Esophagus mucosa (tissue), 1 donor: ENCODE results near the gene ACACB. TPM values are rescaled to one million over a fixed set of nuclear protein-coding genes. Genes with fewer than 3 reads are reported as not detected.
A peak's percentile ranks its signal among the peaks of the same experiment; 100 is the strongest.

Experiments
- ATAC-seq: fragments of 200-7000 bp; cut with Tn5 transposase; one replicate; pipeline ENCODE4 v1.9.1; 2020
- total RNA-seq: library from RNA; stranded (reverse); gene quantifications from one replicate; pipeline ENCODE4 v1.2.4, GENCODE V29; 2023
- donor health status: DM: yes; HTN: yes; CAD: no.

The ACACB gene
- total RNA-seq, 1 donor from 2014 or later = 7.0 TPM

DNA sequence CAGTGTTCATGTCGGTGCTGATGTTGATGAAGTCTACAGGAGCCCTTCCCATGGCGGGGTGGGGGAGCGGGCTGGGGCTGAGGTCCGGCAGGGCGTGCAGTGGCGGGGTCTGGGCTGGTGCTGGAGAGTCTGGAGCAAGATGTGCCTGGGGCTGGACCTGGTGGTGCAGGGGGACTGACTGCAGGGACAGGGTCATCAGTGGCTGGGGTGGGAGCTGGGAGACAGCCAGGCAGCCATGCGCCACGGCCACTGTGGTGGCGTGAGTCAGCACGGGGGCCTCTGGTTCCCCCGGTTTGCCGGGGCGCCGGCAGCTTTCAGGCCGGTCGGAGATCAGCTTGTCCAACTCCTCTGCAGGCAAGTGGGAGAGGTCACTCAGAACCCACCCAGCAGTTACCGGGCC is 165.1 kb downstream of the ACACB start:
- no peak for ATAC-seq

DNA sequence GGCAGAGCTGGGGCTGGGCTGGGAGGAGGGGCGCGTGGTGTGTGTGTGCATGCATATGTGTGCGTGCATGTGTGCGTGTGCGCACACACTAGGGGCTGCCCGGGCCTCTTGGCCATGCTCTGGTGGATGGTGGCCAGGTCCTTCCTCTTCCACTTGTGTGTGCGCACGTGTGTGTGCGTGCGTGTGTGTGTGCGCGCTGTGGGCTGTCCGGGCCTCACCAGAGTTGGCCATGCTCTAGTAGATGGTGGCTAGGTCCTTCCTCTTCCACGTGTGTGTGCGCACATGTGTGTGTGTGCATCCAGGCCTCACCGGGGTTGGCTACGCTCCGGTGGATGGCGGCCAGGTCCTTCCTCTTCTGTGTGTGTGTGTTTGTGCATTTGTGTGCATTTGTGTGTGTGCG is 168.0 kb downstream of the ACACB start:
- ATAC-seq = no peak

DNA sequence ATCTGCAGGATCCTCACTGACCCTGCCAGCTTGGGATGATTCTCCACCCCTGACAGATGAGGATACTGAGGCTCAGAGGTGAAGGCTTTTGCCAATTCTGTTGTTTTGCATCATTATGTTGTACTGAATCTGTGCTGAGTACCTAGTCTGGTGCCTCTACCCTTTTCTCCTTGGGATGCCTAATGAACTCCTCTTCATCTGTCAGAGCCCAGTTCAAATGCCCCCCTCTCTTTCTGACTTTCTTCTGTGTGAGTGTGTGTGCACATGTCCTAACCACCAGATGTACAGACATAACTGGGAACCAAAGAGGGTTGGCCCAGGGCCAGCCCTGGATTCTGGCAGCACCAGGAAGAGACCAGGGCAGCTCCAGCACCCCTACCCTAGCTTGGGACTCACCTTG is 169.9 kb downstream of the ACACB start:
- no peak for ATAC-seq

DNA sequence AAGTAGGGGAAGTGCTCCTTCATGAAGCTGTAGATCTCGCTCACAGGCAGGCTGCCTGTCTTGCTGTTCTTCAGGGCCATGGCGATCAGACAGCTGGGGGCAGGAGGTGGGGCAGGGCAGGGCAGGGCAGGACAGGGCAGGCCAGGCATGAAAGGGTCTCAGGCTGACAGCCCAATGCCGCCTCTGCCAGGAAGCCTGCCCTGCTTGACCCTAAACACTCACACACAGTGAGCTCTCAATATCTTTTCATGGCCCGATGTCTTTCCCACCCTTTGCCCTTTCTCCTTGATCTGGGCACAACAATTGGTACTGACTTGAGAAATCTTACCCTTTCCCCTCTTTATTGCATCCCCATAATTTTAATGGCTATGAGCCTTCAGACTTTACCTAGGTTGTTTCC is 170.3 kb downstream of the ACACB start:
- ATAC-seq = no peak

DNA sequence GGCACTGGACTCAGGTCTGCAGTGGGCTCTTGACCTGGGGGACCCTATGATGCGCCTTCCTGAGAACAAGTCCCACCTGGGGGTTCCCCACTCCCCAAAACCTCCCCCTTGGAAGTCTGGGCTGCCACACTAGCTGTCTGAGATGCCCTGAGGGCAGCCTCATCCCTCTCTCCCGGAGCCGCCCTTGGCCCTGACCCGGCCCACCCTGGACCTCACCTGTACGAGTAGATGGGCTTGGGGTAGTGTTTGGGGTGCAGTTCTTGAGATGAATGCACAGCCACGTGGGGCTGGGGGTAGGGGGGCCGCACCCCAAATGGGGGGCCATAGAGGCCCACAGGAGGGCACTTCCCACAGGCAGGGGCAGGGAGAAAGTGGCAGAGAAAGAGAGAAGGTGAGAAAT is 170.8 kb downstream of the ACACB start:
- ATAC-seq = no peak

DNA sequence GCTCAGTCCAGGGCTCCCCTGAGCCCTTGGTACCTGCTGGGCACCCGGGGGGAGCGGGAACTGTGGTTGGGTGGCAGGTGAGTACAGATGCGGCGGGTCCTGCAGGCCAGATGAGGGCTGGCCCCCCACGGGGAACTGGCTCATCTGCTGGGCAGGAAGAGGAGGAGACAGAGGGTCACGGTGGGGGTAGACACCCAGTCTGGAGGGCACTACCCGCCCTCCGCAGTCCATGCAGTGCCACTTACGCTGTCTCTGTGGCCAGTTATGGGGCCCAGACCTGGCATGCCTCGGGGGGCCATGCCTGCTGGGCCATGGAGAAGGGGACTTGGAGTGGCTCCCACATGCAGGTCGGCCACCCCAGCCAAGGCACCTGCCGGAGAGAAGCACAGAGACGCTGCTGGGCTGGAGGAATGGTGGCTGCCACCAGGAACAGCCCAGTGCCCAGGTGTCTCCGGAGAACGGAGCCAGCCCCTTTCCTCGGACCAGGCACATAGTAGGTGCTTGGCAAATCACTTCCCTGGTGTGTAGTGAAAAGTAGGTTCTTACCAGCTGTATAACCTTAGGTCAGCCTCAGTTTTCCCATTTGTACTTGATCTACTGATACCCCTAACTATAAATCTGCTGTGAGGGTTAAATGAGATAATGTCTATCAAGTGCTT is 171.6 kb downstream of the ACACB start:
- no peak for ATAC-seq

DNA sequence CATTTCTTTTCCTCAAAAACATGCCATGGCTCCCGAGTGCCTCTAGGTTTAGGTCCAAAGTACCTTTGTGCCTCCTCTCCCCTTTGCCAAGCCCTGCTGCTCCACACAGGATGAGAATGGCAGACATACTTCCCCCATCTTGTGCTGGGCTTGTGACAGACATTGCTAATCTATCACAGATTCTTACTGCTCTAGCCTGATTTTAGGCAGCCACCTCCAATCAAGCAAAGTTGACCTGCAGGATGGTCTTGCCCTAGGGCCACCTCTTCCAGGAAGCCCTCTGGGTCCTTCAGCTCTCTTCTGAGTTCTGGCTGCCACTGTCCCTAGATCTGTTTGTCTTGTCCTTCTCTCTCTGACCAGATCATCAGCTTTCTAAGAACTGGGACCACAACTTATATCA is 172.2 kb downstream of the ACACB start:
- no peak for ATAC-seq

DNA sequence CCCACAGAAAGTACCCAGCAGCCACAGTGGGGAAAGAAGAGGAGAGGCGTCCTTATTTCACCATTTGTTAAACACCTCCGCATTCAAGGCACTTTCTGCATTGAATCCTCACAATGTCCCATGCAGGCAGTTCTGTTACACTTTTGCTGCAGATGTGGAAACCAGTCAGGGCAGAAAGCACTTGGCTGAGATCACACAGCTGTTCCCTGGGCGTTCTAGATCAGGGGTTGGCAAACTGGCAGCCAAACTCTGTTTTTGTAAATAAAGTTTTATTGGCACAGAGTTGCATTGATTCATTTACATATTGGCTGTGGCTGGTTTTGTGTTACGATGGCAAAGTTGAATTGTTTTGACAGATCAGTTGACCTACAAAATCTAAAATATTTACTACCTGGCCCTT is 172.6 kb downstream of the ACACB start:
- ATAC-seq = no peak

DNA sequence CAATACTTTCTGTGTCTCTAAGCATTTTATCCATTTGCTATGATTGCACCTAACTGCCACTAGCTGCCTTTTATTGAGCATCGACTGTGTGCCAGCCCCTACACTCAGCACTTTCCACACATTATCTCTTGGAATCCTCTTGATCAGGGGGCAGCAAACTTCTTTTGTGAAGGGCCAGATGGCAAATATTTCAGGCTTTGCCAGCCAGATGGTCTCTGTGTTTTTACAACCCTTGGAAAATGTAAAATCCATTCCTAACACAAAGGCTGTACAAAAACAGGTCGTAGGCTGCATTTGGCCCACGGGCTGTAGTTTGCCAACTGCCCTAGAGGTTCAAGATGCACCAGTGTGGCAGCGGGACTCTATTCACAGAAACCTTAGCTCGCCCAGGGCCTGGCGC is 173.2 kb downstream of the ACACB start:
- no peak for ATAC-seq

DNA sequence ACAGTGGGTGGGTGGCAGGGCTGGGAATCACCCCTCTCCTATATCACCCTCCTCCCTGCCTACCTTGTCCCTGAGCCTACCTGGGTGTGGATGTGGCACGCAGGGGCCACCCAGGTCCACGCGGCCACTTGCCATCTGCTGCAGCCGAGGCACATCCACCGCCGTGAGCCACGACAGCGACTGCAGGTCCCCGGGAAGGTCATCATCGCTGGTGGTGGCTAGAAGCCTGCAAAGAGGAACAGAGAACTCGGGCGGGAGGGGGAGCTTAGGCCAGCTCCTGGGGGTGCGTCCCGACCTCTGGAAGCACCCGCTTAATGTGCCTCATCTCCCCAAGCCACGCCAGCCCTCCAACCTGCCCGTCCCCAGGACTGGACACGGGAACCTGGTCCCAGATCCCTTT is 173.7 kb downstream of the ACACB start:
- ATAC-seq = no peak

DNA sequence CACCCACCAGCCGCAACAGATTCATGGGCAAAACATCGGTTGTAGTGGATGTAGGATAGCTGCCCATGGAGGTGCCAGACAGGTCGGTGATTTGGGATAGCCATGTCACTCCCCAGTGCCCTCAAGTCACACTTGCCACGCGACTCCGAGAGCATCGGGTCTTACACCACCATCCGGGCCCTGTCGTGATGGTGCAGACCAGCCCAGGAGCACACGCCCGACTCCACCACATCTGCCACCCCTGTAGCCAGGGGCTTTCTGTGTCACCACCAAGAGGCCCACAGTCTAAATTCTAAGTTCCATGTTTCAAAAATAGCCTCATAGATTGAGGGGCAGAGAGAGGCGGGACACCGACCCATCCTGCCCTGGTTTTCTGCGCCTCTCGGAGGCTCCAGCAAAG is 174.7 kb downstream of the ACACB start:
- ATAC-seq = no peak

DNA sequence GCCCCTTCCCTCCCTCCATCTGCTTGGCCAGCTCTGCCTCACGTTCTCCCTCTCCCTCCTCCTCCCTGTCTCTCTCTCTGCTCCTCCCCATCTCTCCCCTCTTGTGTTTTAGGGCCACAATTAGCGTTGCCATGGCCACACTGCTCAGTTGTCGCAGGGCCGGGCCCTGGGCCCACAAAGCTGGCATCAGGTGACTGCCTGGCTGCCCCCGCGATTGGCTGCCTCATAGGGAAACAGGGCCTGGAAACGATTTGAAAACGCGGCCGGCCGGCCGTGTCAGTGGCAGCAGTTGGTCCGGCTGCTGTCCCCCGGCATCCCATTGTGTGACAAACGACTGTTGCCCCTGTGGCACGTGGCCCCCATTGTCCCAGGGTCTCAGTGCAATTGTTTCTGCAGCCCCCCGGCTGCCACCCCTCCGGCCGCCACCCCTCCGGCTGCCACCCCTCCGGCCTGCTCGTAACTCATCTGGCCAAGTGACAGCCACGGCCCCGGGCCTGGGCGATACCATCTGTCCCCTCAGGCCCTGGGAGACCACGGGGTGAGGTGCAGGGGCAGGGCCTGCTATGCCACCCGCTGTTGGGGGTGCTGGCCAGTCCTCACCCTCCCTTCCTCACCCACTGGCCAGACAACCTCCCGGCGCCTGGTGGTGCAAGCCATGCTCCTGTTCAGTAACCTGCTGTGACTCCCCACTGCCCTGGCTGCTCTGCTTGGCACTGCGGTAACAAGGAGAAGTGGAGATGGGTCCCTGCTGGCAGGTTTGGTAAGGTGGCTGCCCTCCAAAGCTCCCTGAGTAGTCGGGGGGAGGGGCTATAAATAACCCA is 175.3 kb downstream of the ACACB start:
- no peak for ATAC-seq

DNA sequence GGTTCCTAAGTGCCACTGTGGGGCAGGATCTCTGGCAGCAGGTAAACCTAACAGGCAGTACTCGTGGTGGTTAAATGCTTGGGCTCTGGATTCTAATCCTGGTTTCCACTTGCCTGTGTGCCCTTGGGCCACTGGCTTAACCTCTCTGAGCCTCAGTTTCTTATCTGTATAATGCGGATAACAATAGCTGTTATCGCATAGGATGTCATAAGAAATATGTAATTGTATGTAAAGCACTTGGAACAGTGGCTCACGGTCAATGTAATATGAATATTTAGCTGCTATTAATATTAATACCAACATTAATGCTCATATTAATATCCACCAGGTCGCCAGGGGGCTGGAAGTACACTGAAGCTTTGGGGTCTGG is 175.9 kb downstream of the ACACB start:
- no peak for ATAC-seq

DNA sequence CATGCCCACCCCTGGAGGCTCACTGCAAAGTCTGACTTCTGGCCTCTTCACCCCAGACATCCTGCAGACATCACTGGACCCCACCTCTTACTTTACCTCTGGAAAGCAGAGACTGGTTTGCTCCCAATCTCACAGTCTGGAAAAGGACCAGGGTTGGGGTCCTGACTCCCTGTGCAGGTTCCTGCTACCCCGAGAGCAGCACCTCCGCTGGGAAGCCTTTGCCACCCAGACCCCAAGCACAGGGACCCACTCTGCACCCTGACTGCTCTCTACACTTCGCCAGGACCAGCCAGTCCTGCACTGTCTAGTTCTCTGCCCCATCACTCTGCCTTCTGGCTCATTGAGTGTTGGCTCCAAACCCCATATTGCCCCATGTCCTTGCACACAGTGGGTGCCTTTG is 176.7 kb downstream of the ACACB start:
- ATAC-seq = no peak

DNA sequence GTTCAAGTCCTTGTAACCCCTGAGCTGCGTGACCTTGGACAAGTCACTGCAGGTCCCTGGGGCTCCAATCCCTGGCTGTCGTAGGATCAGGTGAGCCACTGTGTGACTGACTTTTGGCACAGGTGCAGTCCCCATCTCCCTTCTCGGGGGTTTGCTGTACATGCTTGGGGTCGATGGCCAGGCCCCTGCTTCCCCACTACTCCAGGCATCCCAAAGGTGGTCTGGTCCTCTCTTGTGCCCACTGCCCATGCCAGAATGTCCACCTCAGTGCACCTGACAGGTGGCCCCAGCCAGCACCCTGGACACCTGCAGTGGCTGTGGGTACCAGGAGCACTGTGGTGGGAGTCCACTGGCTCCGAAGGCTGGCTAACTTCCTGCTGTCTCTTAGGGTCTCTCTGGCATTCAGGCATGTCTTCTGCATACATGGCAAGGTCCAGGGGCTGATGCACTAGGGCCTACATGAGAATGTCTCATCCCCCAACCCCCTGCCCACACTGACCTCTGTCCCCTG is 178.0 kb downstream of the ACACB start:
- ATAC-seq = no peak

DNA sequence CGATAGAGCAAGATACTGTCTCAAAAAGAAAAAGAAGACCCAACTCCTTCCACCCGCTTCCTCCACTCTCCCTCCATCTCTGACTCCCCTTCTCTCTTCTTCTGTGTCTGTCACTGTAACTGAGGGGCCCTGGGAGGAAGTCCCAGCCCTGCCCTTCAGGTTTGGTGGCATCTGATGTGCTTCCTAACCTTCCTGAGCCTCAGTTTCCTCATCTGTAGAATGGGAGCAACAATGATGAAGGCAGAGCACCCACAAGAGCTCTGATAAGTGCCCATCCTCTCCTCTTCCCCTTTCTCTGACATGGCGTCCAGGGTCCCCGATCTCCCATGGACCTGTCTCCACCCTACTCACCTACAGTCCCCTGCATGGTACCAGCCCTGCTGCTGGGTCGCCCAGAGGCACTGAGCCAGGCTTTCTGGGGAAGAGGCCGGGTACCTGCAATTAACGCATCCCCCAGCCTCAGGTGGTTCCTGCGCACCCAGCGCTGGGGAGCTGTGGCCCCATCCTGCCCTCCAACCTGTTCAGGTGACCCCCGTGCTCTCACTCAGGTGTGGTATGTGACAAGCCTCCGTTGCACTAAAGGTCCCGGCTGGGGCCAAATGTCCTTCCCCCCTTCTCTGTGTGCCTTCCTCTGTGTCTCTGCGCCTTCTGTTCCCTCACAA is 179.5 kb downstream of the ACACB start:
- no peak for ATAC-seq

DNA sequence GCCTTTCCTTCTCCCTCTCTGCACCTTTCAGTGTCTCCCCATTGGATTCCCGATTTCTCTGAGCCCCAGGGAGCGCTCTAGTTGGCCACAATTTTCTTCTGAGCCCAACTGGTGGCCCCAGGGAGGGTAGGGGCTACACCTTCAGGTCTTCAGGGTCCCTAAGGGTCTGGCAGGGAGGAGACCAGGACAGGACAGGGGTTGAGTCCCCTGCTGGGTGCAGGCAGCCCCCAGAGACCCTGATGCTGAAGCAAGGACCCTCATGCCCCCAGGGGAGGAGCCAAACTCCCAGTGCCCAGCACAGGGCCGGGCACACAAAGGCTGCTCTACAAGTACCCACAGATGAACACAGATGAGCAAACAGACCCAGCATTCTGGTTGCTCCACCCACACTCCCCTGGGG is 180.0 kb downstream of the ACACB start:
- no peak for ATAC-seq

DNA sequence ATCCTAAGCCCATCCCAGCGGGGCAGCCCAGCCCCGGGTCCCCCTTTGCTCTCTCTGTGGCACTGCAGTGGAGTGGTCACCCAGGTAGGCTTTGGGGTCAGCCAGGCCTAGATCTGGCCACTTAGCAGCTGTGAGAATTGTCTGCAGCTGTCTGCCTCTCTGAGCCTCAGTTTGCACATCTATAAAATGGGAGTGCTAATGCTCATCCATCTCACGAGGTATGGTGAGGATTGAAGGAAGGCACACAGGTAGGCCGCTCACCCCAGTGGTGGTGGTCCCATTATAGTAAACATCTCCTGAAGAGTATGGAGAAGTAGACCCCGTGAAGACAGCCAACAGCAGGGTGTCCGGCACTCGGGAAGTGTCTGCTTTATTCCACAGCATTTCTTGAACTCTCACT is 183.5 kb downstream of the ACACB start:
- no peak for ATAC-seq

DNA sequence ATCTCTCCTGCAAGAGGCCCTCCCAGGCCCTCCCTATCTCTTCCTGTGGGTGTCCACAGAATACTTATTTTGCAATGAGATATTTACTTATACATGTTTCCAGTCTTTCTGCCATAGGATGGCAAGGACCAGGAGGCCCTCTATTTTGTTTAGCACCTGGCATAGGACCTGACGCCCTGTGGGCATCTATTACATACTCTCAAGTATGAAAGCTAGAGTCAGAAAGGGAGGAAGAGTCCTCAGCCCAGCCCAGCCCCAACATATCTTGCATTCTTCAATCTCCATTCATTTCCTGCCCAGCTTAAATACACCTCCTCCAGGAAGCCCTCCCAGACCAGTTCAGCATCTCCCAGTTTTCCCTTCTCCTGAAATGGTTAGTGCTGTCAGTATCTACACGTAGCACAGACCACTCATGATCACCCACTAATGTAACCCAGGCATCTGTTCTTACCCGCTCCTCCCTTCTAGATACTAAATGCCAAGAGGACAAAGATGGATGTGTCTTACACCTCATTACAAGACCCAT is 185.3 kb downstream of the ACACB start:
- ATAC-seq = no peak

DNA sequence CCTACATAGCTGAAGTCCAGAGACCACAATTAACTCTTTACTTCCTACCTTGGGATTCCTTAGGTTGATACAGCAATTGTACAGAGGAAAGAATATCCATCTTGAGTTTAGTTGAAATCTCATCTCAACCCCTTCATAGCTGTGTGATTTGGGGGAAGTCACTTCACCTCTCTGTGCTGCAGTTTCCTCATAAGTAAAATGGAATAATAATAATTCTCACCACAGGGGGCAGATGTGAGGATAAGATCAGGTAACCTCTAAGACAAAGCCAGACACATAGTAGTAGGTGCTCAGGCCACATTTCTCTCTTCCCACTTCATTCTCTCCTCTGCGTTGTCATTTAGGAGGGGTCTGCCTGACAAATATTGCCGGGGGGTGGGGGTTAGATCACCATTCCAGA is 186.0 kb downstream of the ACACB start:
- ATAC-seq = peak; percentile 39

DNA sequence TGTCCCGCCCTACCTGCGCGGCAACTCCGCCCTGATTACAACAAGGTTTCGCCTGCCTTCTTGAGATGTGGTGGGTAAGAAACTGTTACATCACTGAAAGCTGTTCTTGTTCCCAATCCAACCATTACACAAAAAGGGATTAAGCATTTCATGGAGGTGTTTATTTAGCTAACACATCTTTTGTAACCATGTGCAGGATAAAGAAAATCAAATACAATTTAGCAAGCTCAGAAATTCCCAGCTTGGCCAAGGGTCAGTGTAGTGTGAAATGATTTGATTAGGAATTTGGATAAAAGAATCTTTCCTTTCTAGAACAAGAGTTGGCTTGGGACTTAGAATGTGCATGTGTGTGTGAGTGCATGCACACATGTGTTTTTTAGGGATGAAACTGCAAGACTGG is 186.4 kb downstream of the ACACB start:
- ATAC-seq = no peak

DNA sequence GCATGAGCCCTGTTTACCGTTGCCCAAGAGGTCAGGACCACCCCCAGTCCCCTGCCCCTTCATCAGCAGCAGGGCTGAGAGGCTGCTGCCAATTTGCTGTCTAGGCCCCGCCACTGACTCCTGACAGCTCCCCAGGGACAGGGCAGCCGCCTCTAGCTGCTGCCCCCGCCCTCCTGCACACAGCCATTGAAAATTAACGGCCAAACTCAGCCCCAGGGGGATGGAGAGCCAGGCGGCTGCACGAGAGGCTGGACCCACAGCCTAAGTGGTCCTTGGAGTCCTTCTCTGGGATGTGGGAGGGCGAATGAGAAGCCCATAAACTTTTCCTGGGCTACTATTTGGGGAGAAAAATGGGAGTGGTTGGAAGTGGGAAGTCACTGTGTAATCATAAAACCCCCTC is 188.1 kb downstream of the ACACB start:
- ATAC-seq = no peak

DNA sequence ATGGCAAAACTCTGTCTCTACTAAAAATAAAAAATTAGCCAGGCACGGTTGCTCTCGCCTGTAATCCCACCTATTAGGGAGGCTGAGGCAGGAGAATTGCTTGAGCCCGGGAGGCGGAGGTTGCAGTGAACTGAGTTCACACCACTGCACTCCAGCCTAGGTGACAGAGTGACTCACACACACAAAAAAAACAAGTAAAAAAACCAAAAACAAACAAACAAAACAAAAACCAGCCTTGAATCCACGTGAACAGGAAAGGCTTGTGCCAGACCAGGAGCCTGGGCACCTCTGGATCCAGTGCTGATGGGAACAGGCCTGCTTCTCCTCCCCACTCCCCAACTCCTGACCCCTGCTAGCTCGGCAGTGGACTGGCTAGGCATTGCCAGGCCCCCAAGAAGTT is 189.2 kb downstream of the ACACB start:
- no peak for ATAC-seq

DNA sequence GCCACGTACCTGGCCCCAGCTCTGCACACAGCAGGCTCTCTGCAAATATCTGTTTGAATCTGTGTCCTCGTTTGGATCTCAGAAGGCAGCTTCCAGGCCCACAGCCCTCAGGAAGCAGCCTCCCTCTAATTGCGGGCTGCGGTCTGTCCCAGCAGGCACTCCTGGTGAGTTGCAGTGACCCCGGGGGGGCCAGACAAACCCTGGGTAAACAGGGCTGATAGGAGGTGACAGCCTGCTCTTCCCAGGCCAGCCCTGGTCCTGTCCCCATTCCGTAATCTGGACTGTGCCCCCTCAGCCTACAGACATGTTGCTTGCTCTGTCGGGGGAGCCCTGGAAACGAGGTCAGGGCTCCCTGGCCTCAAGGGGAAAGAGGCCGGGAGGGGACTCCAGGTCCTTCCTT is 190.7 kb downstream of the ACACB start:
- no peak for ATAC-seq
